ENCODE measurements around the gene CD83. TPM values are rescaled to one million over a fixed set of nuclear protein-coding genes. Genes with fewer than 3 reads are reported as not detected.

Gene CD83
- total and polyA plus RNA-seq, 9 of the 15 experiments (the other 6 are each of a cell fraction or from before 2014, with no cell fraction given): 2.5 to 4.1 (median 3.4) TPM

DNA sequence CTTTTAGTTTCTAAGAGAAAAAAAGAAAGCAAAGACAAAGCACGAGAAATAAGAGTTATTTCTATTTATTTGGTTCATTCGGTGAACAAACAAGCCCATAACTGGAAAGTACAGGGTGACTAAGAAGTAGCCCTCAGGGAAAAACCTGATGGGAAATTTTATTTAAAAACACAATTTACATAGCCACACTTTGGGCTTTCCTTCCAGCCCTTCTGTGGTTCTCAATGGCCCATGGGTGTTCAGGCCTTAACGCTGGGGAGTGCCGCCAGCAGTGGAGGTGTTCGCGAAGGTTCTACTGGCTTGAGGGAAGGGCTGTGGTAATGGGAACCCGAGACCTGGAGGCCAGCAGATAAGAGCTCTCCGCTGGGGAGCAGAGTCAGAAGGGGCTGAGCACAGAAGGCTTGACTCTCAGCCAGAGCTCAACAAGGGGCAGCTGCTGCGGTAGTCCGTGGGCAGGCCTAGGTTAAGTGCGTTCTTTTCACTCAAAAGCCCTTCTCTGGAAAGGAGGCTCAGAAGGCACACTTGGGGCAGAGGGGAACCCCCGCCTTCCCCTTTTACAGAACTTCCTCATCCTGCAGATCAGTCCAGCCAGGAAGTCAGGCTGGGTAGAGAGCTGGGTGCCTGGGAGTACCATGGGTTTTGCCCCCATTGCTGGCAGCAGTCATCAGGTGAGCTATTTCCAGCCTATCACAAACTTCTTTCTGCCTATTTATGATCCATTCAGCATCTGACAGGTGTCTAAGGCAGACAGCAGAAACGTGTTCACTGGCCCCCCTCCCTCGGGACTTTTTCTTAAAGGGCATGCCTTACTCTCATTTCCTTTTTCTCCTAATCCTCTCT is 8.8 kb upstream of the CD83 start:
- TSS peak; percentile 48 for BruUV-seq (replicated peaks)
- H4K20me1 ChIP-seq (replicated peaks; ENCODE audit: control insufficient read depth, insufficient read depth, low read length): no peaks in the 10 kb centered on the region
- H3K27ac ChIP-seq (ENCODE audit: extremely low read depth, low read depth, low read length): peak overlapping the region; percentile 76
- H3K4me2 ChIP-seq (ENCODE audit: insufficient read depth, low read length): peak overlapping the region; percentile 78
- H2AFZ ChIP-seq (ENCODE audit: low read depth, low read length): peak overlapping the region; percentile 94
- ATAC-seq (peak; percentile 98), DNase-seq (ENCODE audit: extremely low read depth in 1 of 4, low spot score in 3 of 4) (peak; percentile 64 to 93 (median 80)), FAIRE-seq (peak; percentile 97)
- peaks cover 15% of the 10 kb centered on the region for H3K9me3 ChIP-seq (replicated peaks; ENCODE audit: control insufficient read depth, insufficient read depth, low read depth, low read length)
- CTCF ChIA-PET (ENCODE audit: low intra/inter-chr PET ratio): no interaction called here
- H3K4me3 ChIP-seq: peak overlapping the region; percentile 5; the same call in 1 of the 2 replicates
- peaks cover 16 to 27% of the 10 kb centered on the region in 2 experiments for H3K4me1 ChIP-seq (replicated peaks in 1 of 2; ENCODE audit: control insufficient read depth in 2 of 2, insufficient read depth in 2 of 2, low read length in 2 of 2)
- 11% methylated on average over 14 of the region's 14 CpGs for WGBS (ENCODE audit: insufficient coverage, low coverage, missing lambda C conversion rate)
- H3K27me3 ChIP-seq (ENCODE audit: control insufficient read depth in 2 of 2, insufficient read depth in 2 of 2, low read length in 2 of 2): no peaks in the 10 kb centered on the region; a peak in 1 of 5 replicates
- H3K9me1 ChIP-seq (ENCODE audit: control insufficient read depth, insufficient read depth, low read length): no peaks in the 10 kb centered on the region
- POLR2A ChIA-PET: interaction anchor here (0.7 to 2.7 kb wide), 6 partner anchors 8 to 570 kb away, joined by 3 to 24 read pairs (median 6); partner anchors contain the start of gene CD83
- in situ Hi-C loops (cut with MboI) (no loop called here), intact Hi-C loops (cut with micrococcal nuclease) (no loop called here)
- H3K9ac ChIP-seq (ENCODE audit: insufficient read depth in 1 of 2, low read depth in 2 of 2, low read length in 2 of 2): peak overlapping the region; percentile 64 to 65
- no peaks in the 10 kb centered on the region for H3K36me3 ChIP-seq (ENCODE audit: control insufficient read depth, insufficient read depth, low read length)
- no peaks in the 10 kb centered on the region for H3K79me2 ChIP-seq (ENCODE audit: control insufficient read depth, insufficient read depth, low read length)
- TF ChIP-seq, protein P1, sequence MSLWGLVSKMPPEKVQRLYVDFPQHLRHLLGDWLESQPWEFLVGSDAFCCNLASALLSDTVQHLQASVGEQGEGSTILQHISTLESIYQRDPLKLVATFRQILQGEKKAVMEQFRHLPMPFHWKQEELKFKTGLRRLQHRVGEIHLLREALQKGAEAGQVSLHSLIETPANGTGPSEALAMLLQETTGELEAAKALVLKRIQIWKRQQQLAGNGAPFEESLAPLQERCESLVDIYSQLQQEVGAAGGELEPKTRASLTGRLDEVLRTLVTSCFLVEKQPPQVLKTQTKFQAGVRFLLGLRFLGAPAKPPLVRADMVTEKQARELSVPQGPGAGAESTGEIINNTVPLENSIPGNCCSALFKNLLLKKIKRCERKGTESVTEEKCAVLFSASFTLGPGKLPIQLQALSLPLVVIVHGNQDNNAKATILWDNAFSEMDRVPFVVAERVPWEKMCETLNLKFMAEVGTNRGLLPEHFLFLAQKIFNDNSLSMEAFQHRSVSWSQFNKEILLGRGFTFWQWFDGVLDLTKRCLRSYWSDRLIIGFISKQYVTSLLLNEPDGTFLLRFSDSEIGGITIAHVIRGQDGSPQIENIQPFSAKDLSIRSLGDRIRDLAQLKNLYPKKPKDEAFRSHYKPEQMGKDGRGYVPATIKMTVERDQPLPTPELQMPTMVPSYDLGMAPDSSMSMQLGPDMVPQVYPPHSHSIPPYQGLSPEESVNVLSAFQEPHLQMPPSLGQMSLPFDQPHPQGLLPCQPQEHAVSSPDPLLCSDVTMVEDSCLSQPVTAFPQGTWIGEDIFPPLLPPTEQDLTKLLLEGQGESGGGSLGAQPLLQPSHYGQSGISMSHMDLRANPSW (CRISPR knock-in tag; IDR thresholded peaks at IDR 0.05): no peak
- TF ChIP-seq, protein P2, sequence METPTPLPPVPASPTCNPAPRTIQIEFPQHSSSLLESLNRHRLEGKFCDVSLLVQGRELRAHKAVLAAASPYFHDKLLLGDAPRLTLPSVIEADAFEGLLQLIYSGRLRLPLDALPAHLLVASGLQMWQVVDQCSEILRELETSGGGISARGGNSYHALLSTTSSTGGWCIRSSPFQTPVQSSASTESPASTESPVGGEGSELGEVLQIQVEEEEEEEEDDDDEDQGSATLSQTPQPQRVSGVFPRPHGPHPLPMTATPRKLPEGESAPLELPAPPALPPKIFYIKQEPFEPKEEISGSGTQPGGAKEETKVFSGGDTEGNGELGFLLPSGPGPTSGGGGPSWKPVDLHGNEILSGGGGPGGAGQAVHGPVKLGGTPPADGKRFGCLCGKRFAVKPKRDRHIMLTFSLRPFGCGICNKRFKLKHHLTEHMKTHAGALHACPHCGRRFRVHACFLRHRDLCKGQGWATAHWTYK (CRISPR knock-in tag; IDR thresholded peaks at IDR 0.05): 0 out of 2 replicates have a peak, but pooled peaks have one; percentile 3
- TF ChIP-seq TCF3 (CRISPR knock-in tag; IDR thresholded peaks at IDR 0.05) (peak; percentile 87), PHTF2 (CRISPR knock-in tag; IDR thresholded peaks at IDR 0.05) (0 out of 2 replicates have a peak, but pooled peaks have one; percentile 65), RCOR1 (IDR thresholded peaks at IDR 0.05; ENCODE audit: borderline replicate concordance in 1 of 2, low read depth in 2 of 2, low read length in 2 of 2) (peak in 1 of 2 experiments; percentile 68; a peak in 2 of 4 replicates)

All from K562 (cell line).